H1 (cell line): Measurements from ENCODE around the gene POLR3E. TPM values are rescaled to one million over a fixed set of nuclear protein-coding genes. Genes with fewer than 3 reads are reported as not detected.

ENCODE experiments used
- CTCF ChIA-PET: fragments of 300-600 bp; sonication (Branson Sonifier 250); formaldehyde crosslinking; loops from one replicate; lab custom pipeline; 2021; ENCODE audit not compliant: partially characterized antibody; lab: Charles Lee
- POLR2A ChIA-PET: fragments of 300-600 bp; sonication (Branson Sonifier 250); formaldehyde crosslinking; loops from one replicate; lab custom pipeline; 2021; ENCODE audit warnings: inconsistent platforms; ENCODE audit not compliant: partially characterized antibody; lab: Charles Lee
- DNase-seq, 2 experiments: peaks; one replicate each; pipeline versions ENCODE4 v3.0.0 to v3.0.0-alpha.2; 2010 to 2022; ENCODE audit warnings: low spot score in 2 of 2, low read depth in 1 of 2, mixed read lengths in 1 of 2
- FAIRE-seq: peaks from 2 replicates; lab custom pipeline; 2011; peaks lifted over from hg19 to GRCh38; lab: Jason Lieb, UNC
- H2AFZ ChIP-seq: 2 replicates; pipeline ENCODE4 v1.8.1; 2012; ENCODE audit warnings: low read length, inconsistent platforms
- H2AK5ac ChIP-seq: 2 replicates; pipeline ENCODE4 v1.6.1; 2013; ENCODE audit warnings: low read depth, low read length
- H2BK120ac ChIP-seq: replicated peaks from 2 replicates; pipeline ENCODE3; 2013; ENCODE audit warnings: low read depth, low read length, inconsistent platforms
- H2BK12ac ChIP-seq: 2 replicates; pipeline ENCODE4 v1.6.1; 2013; ENCODE audit warnings: low read depth, low read length
- H2BK15ac ChIP-seq: 2 replicates; pipeline ENCODE4 v1.6.1; 2013; ENCODE audit warnings: low read length
- H2BK20ac ChIP-seq: 2 replicates; pipeline ENCODE4 v1.6.1; 2013; ENCODE audit warnings: low read length
- H2BK5ac ChIP-seq: 2 replicates; pipeline ENCODE4 v1.6.1; 2013; ENCODE audit warnings: low read depth, low read length
- H3K14ac ChIP-seq: 2 replicates; pipeline ENCODE4 v1.6.1; 2013; ENCODE audit warnings: inconsistent platforms; ENCODE audit not compliant: insufficient read length
- H3K18ac ChIP-seq: 2 replicates; pipeline ENCODE4 v1.6.1; 2013; ENCODE audit warnings: low read length; ENCODE audit errors: extremely low read depth
- H3K23ac ChIP-seq: 2 replicates; pipeline ENCODE4 v1.6.1; 2013; ENCODE audit warnings: inconsistent platforms; ENCODE audit not compliant: insufficient read length
- H3K23me2 ChIP-seq: 2 replicates; pipeline ENCODE4 v1.6.1; 2013; ENCODE audit warnings: low read depth, low read length
- H3K27ac ChIP-seq: 2 replicates; pipeline ENCODE4 v1.6.1; 2011; ENCODE audit warnings: low read depth, low read length, inconsistent platforms
- H3K27me3 ChIP-seq, 4 experiments: replicated peaks in 1 of 4; 1 replicate in 1 of 4; 2 replicates in 3 of 4; pipeline versions ENCODE4 v1.6.1 to v1.8.1; 2011 to 2013; ENCODE audit warnings: low read length in 3 of 4, mild to moderate bottlenecking in 3 of 4, inconsistent platforms in 2 of 4, mixed read lengths in 2 of 4, moderate library complexity in 1 of 4; ENCODE audit not compliant: control insufficient read depth in 3 of 4, insufficient read depth in 3 of 4; ENCODE audit errors: extremely low read depth in 1 of 4
- H3K36me3 ChIP-seq, 4 experiments: 2 replicates each; pipeline versions ENCODE4 v1.6.1 to v1.8.1; 2011 to 2013; ENCODE audit warnings: mild to moderate bottlenecking in 4 of 4, low read length in 3 of 4, moderate library complexity in 2 of 4, control low read depth in 1 of 4, inconsistent platforms in 1 of 4; ENCODE audit not compliant: insufficient read depth in 4 of 4, control insufficient read depth in 2 of 4
- H3K4ac ChIP-seq: replicated peaks from 2 replicates; pipeline ENCODE3; 2013; ENCODE audit warnings: low read length, low read depth, mixed read lengths, inconsistent platforms; ENCODE audit not compliant: insufficient read length
- H3K4me1 ChIP-seq, 4 experiments: replicated peaks in 1 of 4; 1 replicate in 1 of 4; 2 replicates in 3 of 4; pipeline versions ENCODE4 v1.6.1 to v1.8.1; 2011 to 2013; ENCODE audit warnings: low read length in 3 of 4, inconsistent platforms in 2 of 4, mixed read lengths in 1 of 4; ENCODE audit not compliant: insufficient read depth in 4 of 4, control insufficient read depth in 3 of 4
- H3K4me2 ChIP-seq, 2 experiments: 2 replicates each; pipeline versions ENCODE4 v1.6.1 to v1.8.1; 2011 to 2013; ENCODE audit warnings: low read depth in 2 of 2, low read length in 2 of 2, control low read depth in 1 of 2, inconsistent platforms in 1 of 2, mild to moderate bottlenecking in 1 of 2; ENCODE audit not compliant: insufficient read depth in 1 of 2
- H3K4me3 ChIP-seq, 4 experiments: fragments of 200-600, 300-600 bp in 1 of 4; sonication (generic), shearing (Covaris generic), sonication (Bioruptor Twin) in 1 of 4; 2 replicates each; pipeline versions ENCODE4 v1.5.1 to v1.8.1; 2011 to 2016; ENCODE audit warnings: low read length in 4 of 4, low read depth in 3 of 4, control low read depth in 2 of 4, inconsistent platforms in 2 of 4, mild to moderate bottlenecking in 2 of 4, mixed read lengths in 1 of 4, moderate library complexity in 1 of 4; ENCODE audit not compliant: insufficient read depth in 2 of 4; ENCODE audit errors: extremely low read depth in 1 of 4
- H3K56ac ChIP-seq: replicated peaks from 2 replicates; pipeline ENCODE3; 2013; ENCODE audit warnings: low read depth, mild to moderate bottlenecking, mixed read lengths, low read length, inconsistent platforms; ENCODE audit not compliant: insufficient read length
- H3K79me1 ChIP-seq: 2 replicates; pipeline ENCODE4 v1.6.1; 2013; ENCODE audit warnings: low read depth, low read length, control low read depth
- H3K79me2 ChIP-seq, 2 experiments: 2 replicates each; pipeline versions ENCODE4 v1.6.1 to v1.8.1; 2012 to 2013; ENCODE audit warnings: low read length in 2 of 2, mild to moderate bottlenecking in 2 of 2, inconsistent platforms in 1 of 2; ENCODE audit not compliant: insufficient read depth in 2 of 2, control insufficient read depth in 1 of 2
- H3K9ac ChIP-seq, 4 experiments: replicated peaks in 1 of 4; 1 replicate in 1 of 4; 2 replicates in 3 of 4; pipeline versions ENCODE4 v1.6.1 to v1.8.1; 2011 to 2013; ENCODE audit warnings: low read depth in 3 of 4, low read length in 3 of 4, control low read depth in 2 of 4, mild to moderate bottlenecking in 2 of 4, moderate library complexity in 2 of 4, inconsistent platforms in 1 of 4; ENCODE audit errors: extremely low read depth in 1 of 4
- H3K9me3 ChIP-seq, 2 experiments: 2 replicates each; pipeline versions ENCODE4 v1.6.1 to v1.8.1; 2012 to 2013; ENCODE audit warnings: mild to moderate bottlenecking in 2 of 2, moderate library complexity in 2 of 2, control low read depth in 1 of 2, inconsistent platforms in 1 of 2, low read depth in 1 of 2, low read length in 1 of 2, mixed read lengths in 1 of 2; ENCODE audit not compliant: insufficient read depth in 2 of 2
- H4K20me1 ChIP-seq, 2 experiments: replicated peaks in 1 of 2; 2 replicates each; pipeline versions ENCODE3 to v1.8.1; 2011 to 2013; ENCODE audit warnings: inconsistent platforms in 2 of 2, low read length in 2 of 2, mild to moderate bottlenecking in 1 of 2; ENCODE audit not compliant: insufficient read depth in 2 of 2, control insufficient read depth in 1 of 2
- H4K5ac ChIP-seq: 2 replicates; pipeline ENCODE4 v1.6.1; 2013; ENCODE audit warnings: low read length, low read depth, mixed read lengths, inconsistent platforms; ENCODE audit not compliant: insufficient read length
- H4K8ac ChIP-seq: 2 replicates; pipeline ENCODE4 v1.8.0; 2013; ENCODE audit warnings: mild to moderate bottlenecking, moderate library complexity, low read length, inconsistent platforms; ENCODE audit not compliant: insufficient read depth; ENCODE audit errors: extremely low read depth
- H4K91ac ChIP-seq: replicated peaks from 2 replicates; pipeline ENCODE3; 2013; ENCODE audit warnings: low read length, mixed read lengths, inconsistent platforms; ENCODE audit not compliant: insufficient read length
- FOSL1 ChIP-seq: IDR thresholded peaks from 2 replicates; pipeline ENCODE4 v1.6.1; 2011; ENCODE audit warnings: mild to moderate bottlenecking, low read depth, low read length, moderate library complexity; ENCODE audit not compliant: insufficient read depth
- HDAC2 ChIP-seq, 2 experiments: fragments of 300-600 bp in 1 of 2; sonication (generic) in 1 of 2; IDR thresholded peaks; 2 replicates each; pipeline ENCODE4 v1.6.1; 2011 to 2012; ENCODE audit warnings: low read depth in 2 of 2, low read length in 2 of 2, mild to moderate bottlenecking in 2 of 2, moderate library complexity in 2 of 2, borderline replicate concordance in 1 of 2, inconsistent platforms in 1 of 2
- POU5F1 ChIP-seq: IDR thresholded peaks from 2 replicates; pipeline ENCODE4 v1.6.1; 2011; ENCODE audit warnings: low read depth, mild to moderate bottlenecking, low read length, moderate library complexity
- RXRA ChIP-seq: IDR thresholded peaks from 2 replicates; pipeline ENCODE4 v1.6.1; 2011; ENCODE audit warnings: low read depth, mild to moderate bottlenecking, low read length, moderate library complexity; ENCODE audit not compliant: insufficient read depth
- YY1 ChIP-seq: IDR thresholded peaks from 2 replicates; pipeline ENCODE4 v1.6.1; 2011; ENCODE audit warnings: low read depth, mild to moderate bottlenecking, low read length
- WGBS, 2 experiments: shearing (Covaris generic) in 1 of 2; methylation state at CpG; one replicate each; pipeline versions ENCODE4 v1.1.6 to v1.1.7; 2013 to 2015; ENCODE audit warnings: low lambda C conversion rate in 2 of 2, mixed read lengths in 2 of 2, inconsistent platforms in 1 of 2, low coverage in 1 of 2, missing lambda C conversion rate in 1 of 2; ENCODE audit not compliant: insufficient replicate concordance in 2 of 2, insufficient coverage in 1 of 2, insufficient read length in 1 of 2; ENCODE audit errors: extremely low coverage in 1 of 2, missing lambda C conversion rate in 1 of 2; 5-methylcytosine and 5-hydroxymethylcytosine counted together
- polyA plus RNA-seq, 7 experiments: library from polyadenylated mRNA; depleted of rRNA in 3 of 7; stranded (reverse) in 5 of 7; unstranded in 2 of 7; fragments of >200 nt in 5 of 7; fragments of 200-250 nt in 2 of 7; gene quantifications; 1 replicate in 5 of 7; 2 replicates in 1 of 7; 4 replicates in 1 of 7; pipeline versions ENCODE4 v1.2.1 to v1.2.3, GENCODE V29; 2011 to 2013; ENCODE audit warnings: missing spikeins in 2 of 7, mixed read lengths in 2 of 7
- total RNA-seq: library from RNA; stranded (reverse); fragmentation: NEBNext Ultra II Directional; extraction: Animal tissue kit (Norgen Biotek cat#: 25700); gene quantifications from 2 replicates; pipeline ENCODE4 v1.2.1, GENCODE V29; 2021

POLR3E gene
- total and polyA plus RNA-seq, 2 of the 8 experiments (the other 6 are each of a cell fraction or from before 2014, with no cell fraction given) = 96.5 to 125 TPM

- Histone ChIP-seq H3K14ac (no peak overlapping the region), H2AK5ac (no peak overlapping the region), H3K56ac (no peak overlapping the region), H4K91ac (no peak overlapping the region), H4K5ac (no peak overlapping the region), H3K4ac (no peak overlapping the region), H4K8ac (no peak overlapping the region; the same call in 1 of the 2 replicates), H2BK20ac (no peak overlapping the region), H3K36me3 (peaks cover 5 to 46% (median 39%) of the 10 kb centered on the region in 4 experiments; a peak in 7 of 8 replicates), H2BK120ac (no peak overlapping the region), H3K4me3 (no peak overlapping the region), H3K9ac (no peak overlapping the region), H3K79me1 (peaks cover 5% of the 10 kb centered on the region; the same call in 1 of the 2 replicates), H2AFZ (no peak overlapping the region), H3K79me2 (peaks cover 0 to 13% of the 10 kb centered on the region in 2 experiments; a peak in 1 of 4 replicates), H3K27ac (no peak overlapping the region), H4K20me1 (peaks cover 9 to 10% of the 10 kb centered on the region in 2 experiments), H3K18ac (no peak overlapping the region), H2BK15ac (no peak overlapping the region), H3K23ac (no peak overlapping the region), H3K23me2 (no peaks in the 10 kb centered on the region), H3K9me3 (no peaks in the 10 kb centered on the region), H3K27me3 (no peaks in the 10 kb centered on the region), H3K4me1 (peaks cover 0 to 3% (median under 1%) of the 10 kb centered on the region in 4 experiments; a peak in 2 of 7 replicates), H2BK5ac (no peak overlapping the region), H3K4me2 (no peak overlapping the region), H2BK12ac (no peak overlapping the region)
- WGBS, 2 experiments = 93% methylated on average over 12 of the region's 12 CpGs; no CpG with 5 or more reads in 1 of the 2 experiments
- CTCF ChIA-PET = interaction anchor here (0.5 to 1.2 kb wide), 6 partner anchors 15 to 1479 kb away, joined by 3 read pairs; no protein-coding TSS in a partner anchor
- POLR2A ChIA-PET = interaction anchor here (1.0 to 1.5 kb wide), 2 partner anchors 14 to 26 kb away, joined by 3 to 4 read pairs; partner anchors contain the start of gene POLR3E
- FAIRE-seq = no peak
- DNase-seq = no peak
- TF ChIP-seq POU5F1 (no peak), YY1 (no peak), HDAC2 (IDR thresholded peaks at IDR 0.05; ENCODE audit: borderline replicate concordance in 1 of 2, low read depth in 2 of 2, low read length in 2 of 2) (no peak), FOSL1 (no peak), RXRA (no peak)
Observed at GRCh38 chr16:22323173-22323958, 26.2 kb downstream of the POLR3E start.
